OCI-M2 (cell line): ENCODE data around the gene PPP2R2D.

ENCODE experiments used
- DNase-seq: peaks from one replicate; lab custom pipeline; 2025; ENCODE audit not compliant: unreplicated experiment; lab: John Stamatoyannopoulos, UW

PPP2R2D gene

GRCh38 chr10:131994435-131994834 lies 93.6 kb downstream of the PPP2R2D start:
- DNase-seq: no peak

GRCh38 chr10:131996466-131997365 lies 95.9 kb downstream of the PPP2R2D start:
- no peak for DNase-seq

GRCh38 chr10:131997366-131998049 lies 96.7 kb downstream of the PPP2R2D start:
- no peak for DNase-seq

- no peak for DNase-seq
Observed at GRCh38 chr10:131998050-131998844, 97.4 kb downstream of the PPP2R2D start.

- no peak for DNase-seq
Observed at GRCh38 chr10:131998845-131999681, 98.3 kb downstream of the PPP2R2D start.

- DNase-seq: no peak
Observed at GRCh38 chr10:132001238-132001972, 100.6 kb downstream of the PPP2R2D start.

GRCh38 chr10:132002004-132002403 lies 101.2 kb downstream of the PPP2R2D start:
- DNase-seq: no peak

GRCh38 chr10:132003282-132003924 lies 102.6 kb downstream of the PPP2R2D start:
- no peak for DNase-seq

GRCh38 chr10:132004052-132004451 lies 103.2 kb downstream of the PPP2R2D start:
- DNase-seq: no peak

- DNase-seq: no peak
Observed at GRCh38 chr10:132005147-132005546, 104.3 kb downstream of the PPP2R2D start.

- no peak for DNase-seq
Observed at GRCh38 chr10:132006966-132007365, 106.2 kb downstream of the PPP2R2D start.

- DNase-seq: no peak
Observed at GRCh38 chr10:132007681-132008080, 106.9 kb downstream of the PPP2R2D start.
